HL-60 (cell line): Measurements from ENCODE around the gene DDX23.

Source experiments
- DNase-seq, 2 experiments: peaks; one replicate each; pipeline ENCODE4 v3.0.0-alpha.2; 2010 to 2020; ENCODE audit warnings: low read depth in 1 of 2, low spot score in 1 of 2
- H3K27ac ChIP-seq: fragments of 250-450 bp; sonication (Bioruptor Pico); replicated peaks from 2 replicates; pipeline ENCODE4 v1.5.1; 2020; ENCODE audit warnings: mild to moderate bottlenecking, moderate library complexity
- H3K27me3 ChIP-seq: fragments of 250-450 bp; sonication (Bioruptor Pico); 2 replicates; pipeline ENCODE4 v1.5.1; 2021; ENCODE audit warnings: mild to moderate bottlenecking, moderate library complexity; ENCODE audit not compliant: insufficient read depth, poor library complexity, severe bottlenecking
- H3K4me3 ChIP-seq: replicated peaks from 2 replicates; pipeline ENCODE4 v1.5.1; 2011; ENCODE audit warnings: mild to moderate bottlenecking, control low read depth, low read length; ENCODE audit not compliant: insufficient read depth
- GABPA ChIP-seq: IDR thresholded peaks from 2 replicates; pipeline ENCODE4 v1.6.1; 2012; ENCODE audit warnings: low read depth
- POLR2AphosphoS5 ChIP-seq: IDR thresholded peaks from 2 replicates; pipeline ENCODE4 v1.6.1; 2012; ENCODE audit warnings: low read depth
- SPI1 ChIP-seq: IDR thresholded peaks from 2 replicates; pipeline ENCODE4 v1.6.1; 2012; ENCODE audit warnings: low read depth, mild to moderate bottlenecking, borderline replicate concordance
- TF ChIP-seq, protein P1 (sequence below): IDR thresholded peaks from 2 replicates; pipeline ENCODE4 v1.6.1; 2012; ENCODE audit warnings: low read depth; ENCODE audit not compliant: insufficient replicate concordance
- TF ChIP-seq, protein P2 (sequence below): IDR thresholded peaks from one replicate; pipeline ENCODE4 v1.5.1; 2011; ENCODE audit warnings: low read length, control low read depth, inconsistent platforms; ENCODE audit not compliant: insufficient read depth

DDX23 gene

DNA sequence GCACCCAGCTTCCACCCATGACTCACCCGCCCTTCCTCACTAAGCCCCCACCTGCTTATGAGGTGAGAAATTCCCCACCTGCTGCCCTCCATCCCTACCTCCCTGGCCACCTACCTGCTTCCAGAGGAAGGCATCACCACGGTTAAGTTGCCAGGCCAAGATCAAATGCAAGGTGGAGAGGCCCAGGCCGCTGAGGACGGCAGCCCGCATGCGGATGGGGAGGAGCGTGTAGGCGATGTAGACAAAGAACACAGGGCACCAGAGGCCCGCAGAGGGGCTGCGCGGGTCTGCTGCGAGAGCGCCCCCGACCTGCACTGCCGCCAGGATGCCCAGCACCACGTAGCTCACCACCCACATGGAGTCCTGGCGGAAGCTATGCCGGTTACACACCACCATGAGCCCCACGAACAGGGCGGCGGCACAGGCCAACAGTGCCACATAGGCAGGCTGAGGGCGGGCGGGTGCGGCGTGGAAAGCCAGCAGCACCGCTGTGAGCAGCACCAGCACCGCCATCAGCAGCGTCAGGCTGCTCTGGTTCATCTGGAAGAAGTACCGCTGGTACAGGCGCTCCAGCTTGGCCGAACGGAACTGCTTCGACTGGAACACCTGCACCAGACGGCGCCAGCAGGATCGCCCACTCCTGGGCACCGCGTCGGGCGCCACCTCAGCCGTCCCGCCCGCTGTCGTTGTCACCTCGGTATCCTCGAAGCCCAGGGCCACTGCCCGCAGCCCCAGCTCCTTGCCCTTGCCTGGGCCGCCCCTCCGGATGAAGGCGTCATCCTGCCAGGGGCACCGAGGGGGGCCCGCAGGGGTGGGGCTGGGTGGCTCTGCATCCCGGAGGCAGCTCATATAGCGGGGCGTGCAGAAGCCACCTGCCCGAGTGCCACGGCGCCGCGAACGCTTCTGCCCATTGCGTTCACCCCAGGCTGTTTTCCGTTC, 69.2 kb downstream of the DDX23 start:
- DNase-seq, result no peak
- Histone ChIP-seq H3K27ac (no peak overlapping the region), H3K27me3 (peaks cover 5% of the 10 kb centered on the region), H3K4me3 (no peak overlapping the region)
- no peak for TF ChIP-seq SPI1
- TF ChIP-seq, protein P1, sequence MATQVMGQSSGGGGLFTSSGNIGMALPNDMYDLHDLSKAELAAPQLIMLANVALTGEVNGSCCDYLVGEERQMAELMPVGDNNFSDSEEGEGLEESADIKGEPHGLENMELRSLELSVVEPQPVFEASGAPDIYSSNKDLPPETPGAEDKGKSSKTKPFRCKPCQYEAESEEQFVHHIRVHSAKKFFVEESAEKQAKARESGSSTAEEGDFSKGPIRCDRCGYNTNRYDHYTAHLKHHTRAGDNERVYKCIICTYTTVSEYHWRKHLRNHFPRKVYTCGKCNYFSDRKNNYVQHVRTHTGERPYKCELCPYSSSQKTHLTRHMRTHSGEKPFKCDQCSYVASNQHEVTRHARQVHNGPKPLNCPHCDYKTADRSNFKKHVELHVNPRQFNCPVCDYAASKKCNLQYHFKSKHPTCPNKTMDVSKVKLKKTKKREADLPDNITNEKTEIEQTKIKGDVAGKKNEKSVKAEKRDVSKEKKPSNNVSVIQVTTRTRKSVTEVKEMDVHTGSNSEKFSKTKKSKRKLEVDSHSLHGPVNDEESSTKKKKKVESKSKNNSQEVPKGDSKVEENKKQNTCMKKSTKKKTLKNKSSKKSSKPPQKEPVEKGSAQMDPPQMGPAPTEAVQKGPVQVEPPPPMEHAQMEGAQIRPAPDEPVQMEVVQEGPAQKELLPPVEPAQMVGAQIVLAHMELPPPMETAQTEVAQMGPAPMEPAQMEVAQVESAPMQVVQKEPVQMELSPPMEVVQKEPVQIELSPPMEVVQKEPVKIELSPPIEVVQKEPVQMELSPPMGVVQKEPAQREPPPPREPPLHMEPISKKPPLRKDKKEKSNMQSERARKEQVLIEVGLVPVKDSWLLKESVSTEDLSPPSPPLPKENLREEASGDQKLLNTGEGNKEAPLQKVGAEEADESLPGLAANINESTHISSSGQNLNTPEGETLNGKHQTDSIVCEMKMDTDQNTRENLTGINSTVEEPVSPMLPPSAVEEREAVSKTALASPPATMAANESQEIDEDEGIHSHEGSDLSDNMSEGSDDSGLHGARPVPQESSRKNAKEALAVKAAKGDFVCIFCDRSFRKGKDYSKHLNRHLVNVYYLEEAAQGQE, result no peak
- no peak for TF ChIP-seq GABPA
- TF ChIP-seq, protein P2, sequence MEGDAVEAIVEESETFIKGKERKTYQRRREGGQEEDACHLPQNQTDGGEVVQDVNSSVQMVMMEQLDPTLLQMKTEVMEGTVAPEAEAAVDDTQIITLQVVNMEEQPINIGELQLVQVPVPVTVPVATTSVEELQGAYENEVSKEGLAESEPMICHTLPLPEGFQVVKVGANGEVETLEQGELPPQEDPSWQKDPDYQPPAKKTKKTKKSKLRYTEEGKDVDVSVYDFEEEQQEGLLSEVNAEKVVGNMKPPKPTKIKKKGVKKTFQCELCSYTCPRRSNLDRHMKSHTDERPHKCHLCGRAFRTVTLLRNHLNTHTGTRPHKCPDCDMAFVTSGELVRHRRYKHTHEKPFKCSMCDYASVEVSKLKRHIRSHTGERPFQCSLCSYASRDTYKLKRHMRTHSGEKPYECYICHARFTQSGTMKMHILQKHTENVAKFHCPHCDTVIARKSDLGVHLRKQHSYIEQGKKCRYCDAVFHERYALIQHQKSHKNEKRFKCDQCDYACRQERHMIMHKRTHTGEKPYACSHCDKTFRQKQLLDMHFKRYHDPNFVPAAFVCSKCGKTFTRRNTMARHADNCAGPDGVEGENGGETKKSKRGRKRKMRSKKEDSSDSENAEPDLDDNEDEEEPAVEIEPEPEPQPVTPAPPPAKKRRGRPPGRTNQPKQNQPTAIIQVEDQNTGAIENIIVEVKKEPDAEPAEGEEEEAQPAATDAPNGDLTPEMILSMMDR, result no peak
- TF ChIP-seq POLR2AphosphoS5, result no peak

GRCh38 chr12:48781750-48782456, 70.1 kb downstream of the DDX23 start:
- Histone ChIP-seq H3K27ac (no peak overlapping the region), H3K4me3 (no peak overlapping the region), H3K27me3 (no peaks in the 10 kb centered on the region)
- no peak for DNase-seq
- TF ChIP-seq GABPA, result no peak
- TF ChIP-seq, protein P2, result no peak
- no peak for TF ChIP-seq SPI1
- TF ChIP-seq, protein P1, result no peak
- TF ChIP-seq POLR2AphosphoS5, result no peak

- Histone ChIP-seq H3K27ac (no peak overlapping the region), H3K4me3 (no peak overlapping the region)
Measured at GRCh38 chr12:48780381-48781025, 71.5 kb downstream of the DDX23 start.

More at GRCh38 chr12:48780381-48781025, 71.5 kb downstream of the DDX23 start:
- DNase-seq, result no peak
- H3K27me3 ChIP-seq, result no peaks in the 10 kb centered on the region
- TF ChIP-seq POLR2AphosphoS5 (no peak), GABPA (no peak), SPI1 (no peak)
- TF ChIP-seq, protein P1, result no peak
- TF ChIP-seq, protein P2, result no peak
